ENCODE measurements around the gene C20orf204.
"Not testable (repeated sequence)": the region's sequence is repeated elsewhere in the genome, so short reads cannot be mapped to it uniquely, and the experiment has no call there.

Gene C20orf204

GRCh38 chr20:64080813-64081623 lies 45.0 kb downstream of the C20orf204 start:
- Histone ChIP-seq H3K9me3 (ENCODE audit: control insufficient read depth, insufficient read depth, low read length) (no peaks in the 10 kb centered on the region), H3K4me1 (ENCODE audit: control insufficient read depth, insufficient read depth, low read length) (peaks cover 5% of the 10 kb centered on the region; the same call in 1 of the 2 replicates), H3K36me3 (ENCODE audit: control insufficient read depth, insufficient read depth, low read length) (no peaks in the 10 kb centered on the region), H3K4me3 (ENCODE audit: low read length) (no peak overlapping the region), H3K27me3 (ENCODE audit: control insufficient read depth, insufficient read depth, low read length) (peaks cover 10% of the 10 kb centered on the region; the same call in 1 of the 2 replicates), H3K27ac (ENCODE audit: low read length) (no peak overlapping the region)
- no peak for DNase-seq (ENCODE audit: low read depth, low spot score)
- no CpG with 5 or more reads among the region's 17 CpGs for WGBS (ENCODE audit: insufficient coverage, insufficient read length)

DNA sequence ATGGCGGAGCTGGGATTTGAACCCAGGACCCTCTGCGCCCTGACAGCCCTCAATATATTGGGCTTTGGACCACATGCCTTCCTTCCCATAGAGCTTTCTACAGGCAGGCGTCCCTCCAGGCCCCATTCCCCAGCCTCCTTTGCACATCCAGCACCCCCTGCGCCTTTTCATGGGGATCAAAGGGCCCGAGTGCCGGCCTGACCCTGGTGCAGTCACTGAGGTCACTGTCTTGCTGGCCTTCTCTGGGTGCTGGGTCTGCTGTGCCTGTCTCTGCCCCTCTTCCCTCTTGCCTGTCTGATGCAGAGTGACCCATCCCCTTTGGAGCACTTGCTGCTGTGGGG lies 45.6 kb downstream of the C20orf204 start:
- no peak for DNase-seq (ENCODE audit: low read depth, low spot score)
- H3K4me1 ChIP-seq (ENCODE audit: control insufficient read depth, insufficient read depth, low read length), result peaks cover 5% of the 10 kb centered on the region; the same call in 1 of the 2 replicates
- no peaks in the 10 kb centered on the region for H3K9me3 ChIP-seq (ENCODE audit: control insufficient read depth, insufficient read depth, low read length)
- no CpG with 5 or more reads among the region's 6 CpGs for WGBS (ENCODE audit: insufficient coverage, insufficient read length)
- no peaks in the 10 kb centered on the region for H3K36me3 ChIP-seq (ENCODE audit: control insufficient read depth, insufficient read depth, low read length)
- H3K27me3 ChIP-seq (ENCODE audit: control insufficient read depth, insufficient read depth, low read length), result peaks cover 10% of the 10 kb centered on the region; the same call in 1 of the 2 replicates
- no peak overlapping the region for H3K27ac ChIP-seq (ENCODE audit: low read length)
- no peak overlapping the region for H3K4me3 ChIP-seq (ENCODE audit: low read length)

DNA sequence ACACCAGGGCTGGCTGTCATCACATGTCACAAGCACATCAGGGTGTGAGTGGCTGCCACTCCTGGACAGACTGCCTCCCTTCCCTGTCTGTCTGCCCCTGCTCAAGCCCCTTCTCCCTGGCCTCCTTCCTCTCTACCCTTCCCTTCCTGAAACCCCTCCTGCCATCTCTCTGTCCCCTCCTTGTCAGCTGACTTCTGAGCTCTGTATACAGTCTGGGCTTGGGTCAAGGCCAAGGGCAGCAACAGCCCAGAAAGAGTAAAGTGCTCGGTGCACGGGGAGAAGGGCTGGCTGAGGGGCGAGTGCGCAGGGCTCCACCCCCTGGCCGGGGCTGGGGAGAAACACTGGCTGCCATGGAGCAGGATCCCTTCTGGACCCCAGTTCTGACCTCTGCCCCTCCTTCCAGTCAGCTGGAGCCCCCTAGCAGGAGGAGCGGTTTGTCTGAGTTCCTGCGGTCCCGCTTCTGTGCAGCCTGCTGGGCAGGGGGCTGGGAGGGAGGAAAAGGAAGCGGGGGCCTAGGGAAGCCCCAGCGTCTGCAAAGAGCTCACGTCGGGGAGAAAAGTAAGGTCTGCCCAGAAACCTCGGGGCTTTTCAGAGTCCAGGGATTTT lies 46.2 kb downstream of the C20orf204 start:
- Histone ChIP-seq H3K36me3 (ENCODE audit: control insufficient read depth, insufficient read depth, low read length) (no peaks in the 10 kb centered on the region), H3K4me3 (ENCODE audit: low read length) (no peak overlapping the region), H3K27me3 (ENCODE audit: control insufficient read depth, insufficient read depth, low read length) (peaks cover 10% of the 10 kb centered on the region; the same call in 1 of the 2 replicates), H3K4me1 (ENCODE audit: control insufficient read depth, insufficient read depth, low read length) (peaks cover 5% of the 10 kb centered on the region; the same call in 1 of the 2 replicates), H3K9me3 (ENCODE audit: control insufficient read depth, insufficient read depth, low read length) (no peaks in the 10 kb centered on the region), H3K27ac (ENCODE audit: low read length) (no peak overlapping the region)
- no CpG with 5 or more reads among the region's 13 CpGs for WGBS (ENCODE audit: insufficient coverage, insufficient read length)
- DNase-seq (ENCODE audit: low read depth, low spot score), result no peak

DNA sequence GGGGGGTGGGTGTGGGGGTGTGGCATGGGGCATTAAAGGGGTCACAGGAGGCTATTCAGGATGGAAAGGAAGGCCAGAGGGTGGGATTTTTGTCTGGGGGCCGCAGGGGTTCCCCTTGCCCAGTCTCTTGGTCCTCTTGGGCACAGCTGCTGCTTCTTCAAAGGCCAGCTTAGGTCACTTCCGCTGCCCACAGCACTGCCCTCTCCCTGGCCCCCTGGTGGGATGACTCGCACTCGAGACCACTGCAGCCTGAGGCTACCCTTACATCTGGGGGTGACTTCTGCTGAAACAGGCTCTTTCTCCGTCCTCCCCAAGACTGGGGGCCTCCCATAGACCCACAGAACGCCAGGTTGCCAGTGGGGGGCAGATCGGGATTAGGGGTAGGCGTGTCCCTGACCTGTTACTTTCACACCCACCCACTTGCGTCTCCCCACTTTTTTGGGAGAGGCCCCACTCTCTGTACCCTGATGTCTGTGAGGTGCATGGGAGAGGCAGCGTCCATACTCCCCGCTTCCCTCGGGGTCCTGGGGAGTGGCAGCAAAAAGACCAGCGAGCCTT lies 46.9 kb downstream of the C20orf204 start:
- H3K9me3 ChIP-seq (ENCODE audit: control insufficient read depth, insufficient read depth, low read length), result no peaks in the 10 kb centered on the region
- H3K27ac ChIP-seq (ENCODE audit: low read length), result no peak overlapping the region
- H3K27me3 ChIP-seq (ENCODE audit: control insufficient read depth, insufficient read depth, low read length), result peaks cover 10% of the 10 kb centered on the region; the same call in 1 of the 2 replicates
- no peaks in the 10 kb centered on the region for H3K36me3 ChIP-seq (ENCODE audit: control insufficient read depth, insufficient read depth, low read length)
- H3K4me3 ChIP-seq (ENCODE audit: low read length), result peak overlapping the region; percentile 35; the same call in 1 of the 2 replicates
- peaks cover 5% of the 10 kb centered on the region; the same call in 1 of the 2 replicates for H3K4me1 ChIP-seq (ENCODE audit: control insufficient read depth, insufficient read depth, low read length)
- DNase-seq (ENCODE audit: low read depth, low spot score), result no peak
- whole genome bisulfite sequencing (ENCODE audit: insufficient coverage, insufficient read length), result no CpG with 5 or more reads among the region's 13 CpGs

DNA sequence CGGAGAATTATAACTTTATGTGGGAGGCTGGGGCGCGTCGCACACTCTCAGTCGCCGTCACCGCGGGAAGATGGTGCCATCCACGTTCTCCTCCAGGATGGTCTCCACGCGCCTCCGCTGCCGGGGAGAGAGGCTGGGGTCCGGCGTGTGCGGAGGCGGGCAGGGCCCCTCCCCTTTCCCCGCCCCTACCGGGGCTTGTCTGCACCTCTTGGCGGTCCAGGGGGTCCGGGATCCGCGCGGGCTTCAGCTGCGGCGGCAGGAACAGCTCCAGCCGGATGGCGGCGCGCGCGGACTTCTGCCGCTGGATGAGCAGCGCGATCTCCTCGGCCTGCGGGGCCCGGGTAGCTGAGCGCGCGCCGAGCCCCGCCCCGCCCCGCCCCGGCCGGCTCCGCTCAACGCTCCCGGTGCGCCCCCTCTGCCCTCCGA lies 47.4 kb downstream of the C20orf204 start:
- no CpG with 5 or more reads among the region's 52 CpGs for WGBS (ENCODE audit: insufficient coverage, insufficient read length)
- Histone ChIP-seq H3K4me3 (ENCODE audit: low read length) (peak overlapping the region; percentile 35; the same call in 1 of the 2 replicates), H3K36me3 (ENCODE audit: control insufficient read depth, insufficient read depth, low read length) (no peaks in the 10 kb centered on the region), H3K9me3 (ENCODE audit: control insufficient read depth, insufficient read depth, low read length) (no peaks in the 10 kb centered on the region), H3K4me1 (ENCODE audit: control insufficient read depth, insufficient read depth, low read length) (peaks cover 3% of the 10 kb centered on the region; the same call in 1 of the 2 replicates), H3K27me3 (ENCODE audit: control insufficient read depth, insufficient read depth, low read length) (peaks cover 10% of the 10 kb centered on the region; the same call in 1 of the 2 replicates), H3K27ac (ENCODE audit: low read length) (no peak overlapping the region)
- no peak for DNase-seq (ENCODE audit: low read depth, low spot score)

DNA sequence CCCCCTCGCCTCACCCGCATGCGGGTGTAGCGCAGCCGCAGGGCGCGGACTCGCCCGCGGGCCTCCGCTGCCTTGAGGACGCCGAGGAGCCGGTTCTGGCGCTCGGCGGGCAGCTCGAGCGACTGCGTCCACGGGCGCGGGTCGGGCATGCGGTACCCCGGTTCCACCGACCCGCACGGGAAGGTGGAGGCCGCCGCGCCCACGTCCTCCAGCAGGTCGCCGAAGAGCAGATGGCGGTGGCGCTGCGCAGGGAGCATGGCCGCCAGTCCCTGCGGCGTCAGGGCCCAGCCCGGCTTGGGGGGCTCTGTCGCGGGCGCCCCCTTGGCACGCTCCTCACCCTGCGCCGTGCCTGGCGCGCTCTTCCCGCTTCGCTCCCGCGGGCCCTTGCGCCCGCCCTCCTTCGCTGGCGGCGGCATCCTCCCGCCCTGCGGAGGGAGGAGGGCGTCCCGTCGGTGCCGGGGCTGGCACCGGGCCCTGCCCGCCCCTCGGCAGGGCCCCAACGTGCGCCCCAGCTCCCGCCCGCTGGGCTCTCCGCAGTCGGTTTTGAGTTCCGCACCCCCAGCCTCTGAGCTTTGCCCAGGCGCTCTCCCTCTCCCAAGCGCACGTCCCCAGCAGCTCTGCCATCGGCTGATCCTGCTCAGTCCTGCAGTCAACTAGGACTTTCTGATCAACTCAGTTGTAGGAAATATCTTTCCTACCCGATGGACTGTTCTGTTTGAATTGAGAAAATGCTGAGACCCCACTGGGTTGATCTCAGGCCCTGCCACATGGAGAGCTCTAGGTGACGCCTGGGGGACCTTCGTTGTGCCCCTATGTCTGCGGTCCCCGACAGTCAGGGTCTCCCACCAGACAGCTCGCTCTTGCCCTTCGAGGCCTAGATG lies 48.1 kb downstream of the C20orf204 start, which contains the start of gene LKAAEAR1:
TSS of gene LKAAEAR1 (minus strand) at position 595 of the 881 bp plus-strand sequence. CDS start at position 416, 179 bp downstream.
- no peaks in the 10 kb centered on the region for H3K9me3 ChIP-seq (ENCODE audit: control insufficient read depth, insufficient read depth, low read length)
- WGBS (ENCODE audit: insufficient coverage, insufficient read length), result no CpG with 5 or more reads among the region's 86 CpGs
- H3K4me3 ChIP-seq (ENCODE audit: low read length), result peak within 1 kb of the TSS; percentile 35; the same call in 1 of the 2 replicates
- H3K27me3 ChIP-seq (ENCODE audit: control insufficient read depth, insufficient read depth, low read length), result peaks cover 10% of the 10 kb centered on the region; the same call in 1 of the 2 replicates
- peaks cover 2% of the 10 kb centered on the region; the same call in 1 of the 2 replicates for H3K4me1 ChIP-seq (ENCODE audit: control insufficient read depth, insufficient read depth, low read length)
- no peak for DNase-seq (ENCODE audit: low read depth, low spot score)
- H3K27ac ChIP-seq (ENCODE audit: low read length), result no peak within 1 kb of the TSS
- H3K36me3 ChIP-seq (ENCODE audit: control insufficient read depth, insufficient read depth, low read length), result no peaks in the 10 kb centered on the region

GRCh38 chr20:64084685-64085152 lies 48.7 kb downstream of the C20orf204 start:
- no CpG with 5 or more reads among the region's 23 CpGs for WGBS (ENCODE audit: insufficient coverage, insufficient read length)
- Histone ChIP-seq H3K4me1 (ENCODE audit: control insufficient read depth, insufficient read depth, low read length) (0 out of 2 replicates have a peak, but pooled peaks cover 2% of the 10 kb centered on the region), H3K27me3 (ENCODE audit: control insufficient read depth, insufficient read depth, low read length) (peaks cover 10% of the 10 kb centered on the region; the same call in 1 of the 2 replicates), H3K36me3 (ENCODE audit: control insufficient read depth, insufficient read depth, low read length) (no peaks in the 10 kb centered on the region), H3K9me3 (ENCODE audit: control insufficient read depth, insufficient read depth, low read length) (no peaks in the 10 kb centered on the region), H3K4me3 (ENCODE audit: low read length) (peak overlapping the region; percentile 8; the same call in 1 of the 2 replicates), H3K27ac (ENCODE audit: low read length) (no peak overlapping the region)
- DNase-seq (ENCODE audit: low read depth, low spot score), result no peak

GRCh38 chr20:64086801-64087200 lies 50.8 kb downstream of the C20orf204 start:
- no peaks in the 10 kb centered on the region for H3K9me3 ChIP-seq (ENCODE audit: control insufficient read depth, insufficient read depth, low read length)
- no CpG with 5 or more reads among the region's 11 CpGs for WGBS (ENCODE audit: insufficient coverage, insufficient read length)

DNA sequence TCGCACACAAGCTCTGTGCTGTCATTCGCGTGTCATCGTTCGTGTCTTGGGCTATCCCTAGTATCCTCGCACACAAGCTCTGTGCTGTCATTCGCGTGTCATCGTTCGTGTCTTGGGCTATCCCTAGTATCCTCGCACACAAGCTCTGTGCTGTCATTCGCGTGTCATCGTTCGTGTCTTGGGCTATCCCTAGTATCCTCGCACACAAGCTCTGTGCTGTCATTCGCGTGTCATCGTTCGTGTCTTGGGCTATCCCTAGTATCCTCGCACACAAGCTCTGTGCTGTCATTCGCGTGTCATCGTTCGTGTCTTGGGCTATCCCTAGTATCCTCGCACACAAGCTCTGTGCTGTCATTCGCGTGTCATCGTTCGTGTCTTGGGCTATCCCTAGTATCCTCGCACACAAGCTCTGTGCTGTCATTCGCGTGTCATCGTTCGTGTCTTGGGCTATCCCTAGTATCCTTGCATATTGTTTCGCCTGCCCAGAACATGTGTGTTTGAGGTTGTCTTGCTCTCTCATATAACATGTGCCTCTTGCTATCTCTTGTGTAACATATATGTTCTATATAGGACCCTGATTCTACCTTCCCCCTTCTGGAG lies 51.3 kb downstream of the C20orf204 start:
- not testable (repeated sequence) for H3K27ac ChIP-seq (ENCODE audit: low read length); H3K4me3 ChIP-seq (ENCODE audit: low read length); H3K27me3 ChIP-seq (ENCODE audit: control insufficient read depth, insufficient read depth, low read length); H3K9me3 ChIP-seq (ENCODE audit: control insufficient read depth, insufficient read depth, low read length); DNase-seq (ENCODE audit: low read depth, low spot score); H3K36me3 ChIP-seq (ENCODE audit: control insufficient read depth, insufficient read depth, low read length); H3K4me1 ChIP-seq (ENCODE audit: control insufficient read depth, insufficient read depth, low read length)
- WGBS (ENCODE audit: insufficient coverage, insufficient read length), result no CpG with 5 or more reads among the region's 36 CpGs

More at GRCh38 chr20:64086801-64087200, 50.8 kb downstream of the C20orf204 start:
- no peak overlapping the region for H3K4me3 ChIP-seq (ENCODE audit: low read length)
- H3K27ac ChIP-seq (ENCODE audit: low read length), result no peak overlapping the region
- no peaks in the 10 kb centered on the region for H3K36me3 ChIP-seq (ENCODE audit: control insufficient read depth, insufficient read depth, low read length)
- DNase-seq (ENCODE audit: low read depth, low spot score), result no peak
- H3K27me3 ChIP-seq (ENCODE audit: control insufficient read depth, insufficient read depth, low read length), result peaks cover 10% of the 10 kb centered on the region; the same call in 1 of the 2 replicates
- H3K4me1 ChIP-seq (ENCODE audit: control insufficient read depth, insufficient read depth, low read length), result 0 out of 2 replicates have a peak, but pooled peaks cover 2% of the 10 kb centered on the region

All from iPS DF 6.9 (cell line).